Endothelial cell of hepatic sinusoid (primary cell): ENCODE data around the gene XPA.

ENCODE experiments used
- in situ Hi-C: cut with HindIII; loops from 2 replicates; pipeline ENCODE4 v1.10.0; 2017; ENCODE audit warnings: low sequenced_read_pairs

Gene XPA

GRCh38 chr9:97659771-97660170, 37.4 kb downstream of the XPA start:
- in situ Hi-C loops, result no loop called here

GRCh38 chr9:97658707-97659106, 38.4 kb downstream of the XPA start:
- in situ Hi-C loops, result no loop called here

GRCh38 chr9:97651646-97652045, 45.5 kb downstream of the XPA start:
- in situ Hi-C loops, result no loop called here

GRCh38 chr9:97647996-97648395, 49.1 kb downstream of the XPA start:
- in situ Hi-C loops, result no loop called here

- in situ Hi-C loops, result no loop called here
Measured at GRCh38 chr9:97645720-97646119, 51.4 kb downstream of the XPA start.

- in situ Hi-C loops, result no loop called here
Measured at GRCh38 chr9:97640325-97640724, 56.8 kb downstream of the XPA start.

DNA sequence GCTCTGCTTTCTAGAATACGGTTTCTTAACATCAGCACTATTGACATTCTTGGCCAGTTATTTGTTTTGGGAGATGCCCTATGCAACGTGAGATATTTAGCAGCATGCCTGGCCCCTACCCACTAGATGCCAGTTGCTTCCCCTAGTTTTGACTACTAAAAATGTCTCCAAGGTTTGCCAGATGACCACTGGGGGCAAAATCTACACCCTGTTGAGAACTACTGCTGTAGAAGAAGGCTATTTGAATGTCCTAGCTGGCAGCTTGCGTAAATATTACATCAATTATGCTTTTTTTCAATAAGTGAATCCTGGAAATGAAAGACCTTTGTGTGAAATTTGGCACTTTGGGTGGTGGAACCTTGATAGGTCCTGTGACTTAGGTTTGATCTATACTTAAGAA, 58.5 kb downstream of the XPA start:
- in situ Hi-C loops, result no loop called here

DNA sequence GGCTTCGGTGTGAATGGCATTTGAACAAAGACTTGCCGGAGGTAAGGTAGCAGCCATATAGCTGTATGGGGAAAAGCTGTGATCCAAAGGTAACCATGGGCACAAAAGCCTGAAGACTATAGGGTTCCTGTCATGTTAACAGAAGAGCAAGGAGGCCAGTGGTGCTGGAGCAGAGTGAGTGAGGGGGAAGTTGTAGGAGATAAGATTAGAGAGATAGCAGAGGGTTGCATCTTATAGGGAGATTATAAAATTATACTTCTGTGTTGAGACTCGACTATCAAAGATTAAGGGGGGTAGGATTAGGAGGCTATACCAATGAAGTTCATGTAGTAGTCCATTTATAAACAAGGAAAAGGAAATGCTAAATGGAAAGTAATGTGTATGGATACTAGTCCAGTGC, 60.2 kb downstream of the XPA start:
- in situ Hi-C loops, result no loop called here

GRCh38 chr9:97635026-97635425, 62.1 kb downstream of the XPA start:
- in situ Hi-C loops, result no loop called here

DNA sequence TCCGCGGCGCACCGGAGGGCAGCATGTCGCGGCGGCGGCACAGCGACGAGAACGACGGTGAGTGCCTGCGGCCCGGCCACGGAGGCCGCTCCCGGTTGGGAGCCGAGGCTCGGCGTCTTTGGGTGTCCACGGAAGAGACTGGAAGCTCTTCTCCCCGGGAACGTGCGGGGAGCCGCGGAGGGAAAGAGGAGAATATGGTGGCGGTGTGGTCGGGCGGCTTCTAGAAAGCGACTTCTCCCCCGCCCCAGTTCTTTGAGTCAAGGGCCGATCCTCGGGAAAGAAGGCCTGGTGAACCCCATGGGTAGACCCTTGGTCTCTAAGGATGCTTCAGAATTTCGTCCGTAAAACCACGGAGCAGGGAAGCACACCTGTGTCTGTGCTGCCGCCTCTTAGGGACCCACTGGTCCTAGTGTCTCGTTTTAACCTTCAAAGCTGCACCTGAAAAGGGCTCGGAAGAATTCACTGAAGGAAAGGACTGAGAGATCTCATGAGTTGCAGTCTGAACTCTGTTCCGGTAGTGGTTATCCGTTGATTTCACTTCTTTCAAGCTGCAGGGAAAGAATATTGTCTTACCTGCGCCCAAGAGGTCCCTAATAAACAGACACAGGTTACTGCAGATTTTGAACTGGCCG, 63.2 kb downstream of the XPA start:
- in situ Hi-C loops, result no loop called here

DNA sequence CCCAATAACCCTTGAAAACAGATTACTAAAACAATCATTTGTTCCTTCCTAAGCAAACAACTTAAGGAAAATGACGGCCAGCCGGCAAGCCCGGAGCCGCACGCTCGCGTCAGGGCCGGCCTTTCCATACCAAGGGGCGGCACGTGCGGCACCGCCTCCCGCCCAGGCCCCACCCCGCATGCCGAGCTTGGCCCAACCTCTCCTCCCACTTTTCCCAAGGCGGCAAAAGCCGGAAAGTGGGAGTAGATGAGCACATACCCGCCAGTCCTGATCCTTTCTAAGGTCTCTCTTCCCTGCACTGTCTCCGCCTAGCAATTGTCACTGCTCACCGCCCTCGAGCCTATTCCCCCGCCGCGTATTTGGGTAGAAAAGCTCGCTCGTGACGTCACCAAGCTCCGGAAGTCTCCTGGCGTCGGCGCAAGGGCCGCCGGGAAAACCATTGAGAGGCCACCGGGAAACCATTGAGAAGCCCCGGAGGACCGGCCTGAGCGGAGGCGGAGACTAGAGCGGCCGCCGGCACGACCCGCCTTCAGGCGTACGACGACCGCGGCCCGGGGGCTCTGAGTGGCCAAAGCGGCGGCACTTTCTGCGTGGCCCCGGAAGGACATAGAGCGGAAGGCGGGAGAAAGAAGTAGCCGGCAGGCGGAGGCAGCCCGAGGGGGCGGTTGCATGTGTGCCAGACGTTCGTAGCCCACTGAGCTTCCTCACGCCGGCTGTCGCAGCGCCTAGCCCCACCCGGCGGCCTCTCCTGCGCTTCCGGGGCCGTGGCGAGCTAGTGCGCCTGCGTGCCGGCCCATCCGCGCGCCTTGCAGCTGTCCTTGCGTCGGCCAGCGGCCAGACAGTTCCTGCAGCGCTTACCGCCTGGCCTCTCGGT, 63.9 kb downstream of the XPA start, which contains the start of the genes NCBP1 and TSTD2:
Gene NCBP1, plus strand, starts transcription at position 837 of the 874 bp plus-strand sequence. CDS start 61 bp downstream, outside the sequence.
Gene TSTD2, minus strand, starts transcription at position 384 of the 874 bp plus-strand sequence. CDS start 5,806 bp downstream, outside the sequence.
- in situ Hi-C loops, result no loop called here

DNA sequence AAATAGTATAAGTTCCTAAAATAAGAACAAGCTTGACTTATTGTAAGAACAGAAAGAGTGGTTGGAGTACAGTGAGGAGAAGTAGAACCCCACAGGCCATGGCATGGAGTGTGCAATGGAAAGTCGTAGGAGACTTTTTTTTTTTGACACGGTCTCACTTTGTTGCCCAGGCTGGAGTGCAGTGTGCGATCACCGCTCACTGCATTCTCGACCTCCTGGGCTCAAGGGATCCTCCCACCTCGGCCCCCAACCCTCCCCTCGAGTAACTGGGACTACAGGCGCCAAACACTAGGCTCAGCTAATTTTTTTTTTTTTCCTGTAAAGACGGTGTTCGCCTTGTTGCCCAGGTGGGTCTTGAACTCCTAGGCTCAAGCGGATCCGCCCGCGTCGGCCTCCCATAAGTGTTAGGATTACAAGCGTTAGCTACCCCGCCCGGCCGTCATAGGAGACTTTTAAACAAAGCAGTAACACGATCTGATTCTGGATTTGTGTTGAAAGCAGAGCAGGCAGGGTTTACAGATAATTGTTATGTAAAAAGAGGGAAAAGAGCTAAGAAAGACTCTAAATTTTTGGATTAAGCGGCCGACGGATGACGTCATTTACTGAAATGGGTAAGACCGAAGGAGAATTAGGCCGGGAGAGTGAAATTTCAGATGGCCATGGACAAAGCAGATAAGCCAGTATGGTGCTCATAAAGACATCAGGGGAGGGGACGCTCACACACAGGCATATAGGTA, 64.7 kb downstream of the XPA start:
- in situ Hi-C loops, result no loop called here

DNA sequence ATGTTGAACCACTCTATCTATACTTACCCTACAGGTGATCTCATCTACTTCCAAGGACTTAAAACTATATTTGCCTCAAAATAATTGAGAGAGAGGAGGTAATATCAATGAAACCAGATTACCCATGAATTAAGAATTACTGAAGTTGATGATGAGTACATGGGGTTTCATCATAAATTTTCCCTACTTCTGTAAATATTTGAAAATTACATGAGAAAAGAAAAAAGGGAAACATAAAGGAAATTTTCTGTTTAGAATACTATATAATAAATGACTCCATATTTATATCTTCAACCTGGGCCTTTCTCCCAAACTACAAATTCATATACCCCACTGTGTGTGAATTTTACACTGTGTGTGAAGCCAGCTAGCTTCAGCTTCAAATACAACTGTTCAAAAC, 66.5 kb downstream of the XPA start:
- in situ Hi-C loops, result no loop called here

DNA sequence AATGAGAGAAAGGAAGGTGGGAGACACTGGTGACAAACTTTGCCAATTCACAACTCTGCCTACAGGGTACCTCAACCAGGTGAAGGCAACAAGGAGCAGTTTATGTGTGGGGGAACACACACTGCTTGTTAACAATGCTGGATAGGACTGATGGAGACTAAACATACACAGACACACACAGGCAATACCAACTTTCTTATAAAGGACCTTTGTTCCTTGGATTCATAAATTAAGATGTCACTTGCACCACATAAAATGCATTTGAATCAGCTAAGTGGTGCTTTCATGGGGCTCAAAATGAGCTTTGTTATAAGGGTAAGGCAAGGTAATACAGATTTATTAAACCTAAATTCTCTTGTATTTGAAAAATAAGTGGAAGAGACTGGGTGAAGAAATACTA, 68.0 kb downstream of the XPA start:
- in situ Hi-C loops, result no loop called here

DNA sequence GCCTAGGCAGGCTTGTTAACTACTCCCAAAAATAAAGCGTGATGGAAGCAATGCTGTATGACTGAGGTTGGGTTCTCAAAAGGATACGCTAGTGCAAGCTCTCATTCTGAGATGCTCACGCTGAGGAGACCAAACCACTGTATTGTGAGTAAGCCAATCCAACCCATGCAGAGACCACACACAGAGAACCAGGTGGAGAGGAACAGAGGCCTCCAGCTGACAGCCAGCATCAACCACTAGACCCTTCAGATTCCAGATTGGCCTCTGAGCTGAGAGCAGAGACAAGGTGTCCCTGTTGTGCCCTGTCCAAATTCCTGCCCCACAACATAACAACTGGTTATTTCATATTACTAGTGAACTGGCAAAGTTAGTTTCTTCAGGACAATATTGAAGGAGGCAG, 68.5 kb downstream of the XPA start:
- in situ Hi-C loops, result no loop called here

DNA sequence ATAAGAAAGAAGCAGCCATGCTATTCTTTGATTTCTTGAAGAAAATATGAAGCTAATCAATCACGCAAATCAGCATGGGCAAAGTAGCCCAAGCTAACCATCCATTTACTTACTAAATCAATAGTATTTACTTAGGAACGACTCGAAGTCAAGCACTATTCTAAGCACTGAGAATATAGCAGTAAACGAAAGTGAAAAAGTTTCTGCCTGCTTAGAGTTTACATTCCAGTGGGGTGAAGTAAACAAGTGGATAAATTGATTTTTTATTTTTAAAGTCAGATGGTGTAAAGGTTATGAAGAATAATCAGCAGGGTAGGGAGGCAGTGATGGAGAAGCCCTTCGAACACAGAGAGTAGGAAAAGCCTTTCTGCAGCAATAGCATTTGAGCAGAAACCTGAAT, 69.5 kb downstream of the XPA start:
- in situ Hi-C loops, result no loop called here

DNA sequence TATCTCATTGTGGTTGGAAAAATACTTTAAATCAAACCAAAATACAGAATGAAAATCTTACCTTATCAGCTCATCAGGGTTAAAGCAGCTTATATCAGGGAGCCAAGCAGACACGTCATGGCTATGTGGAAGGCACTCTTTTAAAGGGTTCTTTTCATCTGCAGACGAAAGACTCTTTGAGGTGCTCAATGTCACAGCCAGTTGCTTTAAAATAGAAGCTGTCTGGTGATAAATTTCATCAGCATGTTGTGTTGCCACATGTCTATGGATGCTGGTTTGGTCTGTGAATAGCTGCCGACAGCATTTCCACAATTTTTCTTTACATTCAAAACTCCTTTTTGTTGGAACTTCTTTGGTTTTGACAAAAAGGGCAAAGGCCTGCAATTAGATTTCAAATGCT, 71.5 kb downstream of the XPA start:
- in situ Hi-C loops, result no loop called here
